HCT116 (cell line): ENCODE data around the gene RBM47. TPM values are rescaled to one million over a fixed set of nuclear protein-coding genes. Genes with fewer than 3 reads are reported as not detected.

Experiments
- ATAC-seq: fragments of 200-7000 bp; cut with Tn5 transposase; 2 replicates; pipeline ENCODE4 v1.9.1; 2020; ENCODE audit warnings: mild to moderate bottlenecking, moderate library complexity
- BruUV-seq: library from RNA; stranded (reverse); fragments of 400-500 nt; replicated peaks from 2 replicates; lab custom pipeline; 2021; lab: Mats Ljungman, UMichigan
- CTCF ChIA-PET: fragments of 300-600 bp; sonication (Branson Sonifier 250); formaldehyde crosslinking; loops from one replicate; lab custom pipeline; 2021; ENCODE audit warnings: antibody characterized with exemption; lab: Charles Lee
- POLR2A ChIA-PET: fragments of 300-600, 350-600 bp; sonication (Branson Sonifier 250); formaldehyde crosslinking; loops from one replicate; lab custom pipeline; 2021; ENCODE audit warnings: antibody characterized with exemption; lab: Charles Lee
- RAD21 ChIA-PET, 2 experiments: fragments of 300-600 bp; sonication (Branson Sonifier 250); formaldehyde crosslinking; loops; one replicate each; lab custom pipeline; 2023; ENCODE audit warnings: low total read pairs in 2 of 2; ENCODE audit not compliant: uncharacterized antibody in 2 of 2, unreplicated experiment in 2 of 2, low non-redundant PET in 1 of 2; lab: Charles Lee
- DNase-seq: peaks from one replicate; pipeline ENCODE4 v3.0.0-alpha.2; 2010; ENCODE audit warnings: low read depth, low spot score
- H2AFZ ChIP-seq: fragments of 200-600 bp; shearing (Covaris generic), sonication (generic); 2 replicates; pipeline ENCODE4 v1.6.1; 2017; ENCODE audit warnings: low read depth, mixed run types, mixed read lengths, antibody characterized with exemption, low read length; ENCODE audit not compliant: poor library complexity, severe bottlenecking
- H3K27ac ChIP-seq: 2 replicates; pipeline ENCODE4 v1.5.1; 2012; ENCODE audit warnings: low read depth, low read length
- H3K27me3 ChIP-seq: fragments of 200-600 bp; sonication (generic); 2 replicates; pipeline ENCODE4 v1.6.1; 2016; ENCODE audit warnings: mixed run types, low read length, mixed read lengths; ENCODE audit not compliant: insufficient read depth
- H3K36me3 ChIP-seq, 2 experiments: fragments of 200-500 bp in 1 of 2; fragments of 200-600 bp in 1 of 2; sonication (Bioruptor generic) in 1 of 2; sonication (generic) in 1 of 2; 2 replicates each; pipeline versions ENCODE4 v1.5.1 to v1.6.1; 2014 to 2016; ENCODE audit warnings: low read length in 2 of 2, inconsistent platforms in 1 of 2, mixed read lengths in 1 of 2, mixed run types in 1 of 2; ENCODE audit not compliant: insufficient read depth in 2 of 2, control insufficient read depth in 1 of 2
- H3K4me1 ChIP-seq, 2 experiments: fragments of 200-600 bp in 1 of 2; sonication (generic) in 1 of 2; 2 replicates each; pipeline versions ENCODE4 v1.5.1 to v1.6.1; 2012 to 2017; ENCODE audit warnings: low read length in 2 of 2, inconsistent platforms in 1 of 2, mild to moderate bottlenecking in 1 of 2, mixed read lengths in 1 of 2, mixed run types in 1 of 2, moderate library complexity in 1 of 2; ENCODE audit not compliant: insufficient read depth in 2 of 2, control insufficient read depth in 1 of 2
- H3K4me2 ChIP-seq: fragments of 200-600 bp; sonication (generic); 2 replicates; pipeline ENCODE4 v1.6.1; 2017; ENCODE audit warnings: mixed run types, low read length, mixed read lengths
- H3K4me3 ChIP-seq, 2 experiments: fragments of 200-600 bp in 1 of 2; sonication (generic) in 1 of 2; replicated peaks in 1 of 2; 2 replicates each; pipeline ENCODE4 v1.5.1; 2011 to 2016; ENCODE audit warnings: low read length in 2 of 2, control low read depth in 1 of 2, low read depth in 1 of 2, mild to moderate bottlenecking in 1 of 2, mixed read lengths in 1 of 2, mixed run types in 1 of 2
- H3K79me2 ChIP-seq: fragments of 200-600 bp; sonication (generic); 2 replicates; pipeline ENCODE4 v1.6.1; 2017; ENCODE audit warnings: mild to moderate bottlenecking, mixed run types, low read length, moderate library complexity, mixed read lengths; ENCODE audit not compliant: insufficient read depth
- H3K9ac ChIP-seq: fragments of 200-600 bp; sonication (generic); 2 replicates; pipeline ENCODE4 v1.6.1; 2016; ENCODE audit warnings: low read length, mixed read lengths
- H3K9me2 ChIP-seq: fragments of 200-600 bp; sonication (generic), shearing (Covaris generic); 2 replicates; pipeline ENCODE4 v1.6.1; 2017; ENCODE audit warnings: mixed run types, mild to moderate bottlenecking, moderate library complexity; ENCODE audit not compliant: insufficient read depth
- H3K9me3 ChIP-seq, 2 experiments: fragments of 200-500 bp in 1 of 2; fragments of 200-600 bp in 1 of 2; sonication (Bioruptor generic) in 1 of 2; sonication (generic) in 1 of 2; 2 replicates each; pipeline ENCODE4 v1.6.1; 2014 to 2017; ENCODE audit warnings: low read length in 2 of 2, mixed read lengths in 2 of 2, inconsistent platforms in 1 of 2, low read depth in 1 of 2, mild to moderate bottlenecking in 1 of 2, mixed run types in 1 of 2, moderate library complexity in 1 of 2; ENCODE audit not compliant: control insufficient read depth in 1 of 2, insufficient read depth in 1 of 2
- H4K20me1 ChIP-seq: fragments of 200-600 bp; sonication (generic), shearing (Covaris generic); 2 replicates; pipeline ENCODE4 v1.6.1; 2017; ENCODE audit warnings: mixed run types, mild to moderate bottlenecking, moderate library complexity; ENCODE audit not compliant: insufficient read depth
- CEBPB ChIP-seq: IDR thresholded peaks from 2 replicates; pipeline ENCODE4 v1.6.1; 2012; ENCODE audit warnings: low read depth
- FOSL1 ChIP-seq: IDR thresholded peaks from 2 replicates; pipeline ENCODE4 v1.6.1; 2012; ENCODE audit warnings: low read depth
- JUND ChIP-seq: IDR thresholded peaks from 2 replicates; pipeline ENCODE4 v1.6.1; 2012
- SP1 ChIP-seq: IDR thresholded peaks from 2 replicates; pipeline ENCODE4 v1.6.1; 2012; ENCODE audit warnings: low read depth
- SRF ChIP-seq: IDR thresholded peaks from 2 replicates; pipeline ENCODE4 v1.6.1; 2012; ENCODE audit warnings: low read depth
- TCF7L2 ChIP-seq: IDR thresholded peaks from 2 replicates; pipeline ENCODE4 v1.7.0; 2011; ENCODE audit warnings: borderline replicate concordance, inconsistent platforms; ENCODE audit not compliant: insufficient read depth, insufficient read length; ENCODE audit errors: extremely low read depth
- YY1 ChIP-seq: IDR thresholded peaks from 2 replicates; pipeline ENCODE4 v1.6.1; 2011; ENCODE audit warnings: low read length, low read depth, moderate library complexity, mild to moderate bottlenecking; ENCODE audit not compliant: insufficient replicate concordance; ENCODE audit errors: extremely low read depth
- ZFX ChIP-seq: fragments of 450-650 bp; IDR thresholded peaks from 2 replicates; pipeline ENCODE4 v1.6.1; 2017
- intact Hi-C: fragments of 100-400 bp; cut with micrococcal nuclease; formaldehyde crosslinking; loops from 2 replicates; pipeline ENCODE4 v1.10.0; 2022
- total RNA-seq: library from RNA; stranded (reverse); gene quantifications from one replicate; pipeline ENCODE4 v1.2.1, GENCODE V29; 2021; ENCODE audit not compliant: unreplicated experiment
- TF ChIP-seq, protein P1 (sequence below), 3 experiments: fragments of 200-600 bp in 1 of 3; sonication (generic) in 1 of 3; IDR thresholded peaks in 2 of 3; conservative IDR thresholded peaks in 1 of 3; 2 replicates each; pipeline ENCODE4 v1.5.1; 2012 to 2017; ENCODE audit warnings: low read depth in 2 of 3, low read length in 2 of 3, antibody characterized with exemption in 1 of 3, borderline replicate concordance in 1 of 3, control low read depth in 1 of 3, mild to moderate bottlenecking in 1 of 3, mixed read lengths in 1 of 3, mixed run types in 1 of 3, moderate library complexity in 1 of 3; ENCODE audit not compliant: insufficient read depth in 1 of 3
- TF ChIP-seq, protein P2 (sequence below): IDR thresholded peaks from 2 replicates; pipeline ENCODE4 v1.6.1; 2012
- TF ChIP-seq, protein P3 (sequence below): IDR thresholded peaks from 2 replicates; pipeline ENCODE4 v1.6.1; 2012; ENCODE audit warnings: low read depth

RBM47 gene
- total RNA-seq, 1 experiment from 2014 or later = 22.2 TPM

DNA sequence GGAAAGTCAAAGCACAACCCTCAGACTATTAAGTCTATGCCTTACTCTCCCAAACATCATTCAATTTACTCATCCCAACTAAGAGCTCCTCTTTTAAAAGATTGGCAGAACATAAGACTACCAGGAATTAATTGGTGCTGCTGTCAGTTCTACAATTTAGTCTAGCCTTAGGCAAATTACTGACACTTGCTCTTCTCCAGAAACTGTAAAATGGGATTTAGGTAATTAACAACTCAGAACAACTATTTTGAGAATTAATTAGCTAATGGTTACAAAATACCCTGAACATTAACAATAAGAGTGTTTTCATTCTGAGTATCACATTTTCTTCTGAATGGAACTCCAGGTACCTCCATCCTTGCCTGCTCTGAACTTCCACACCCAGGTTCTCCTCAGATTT is 36.2 kb upstream of the RBM47 start:
- TF ChIP-seq CEBPB = no peak
- TF ChIP-seq SRF = no peak
- TF ChIP-seq JUND = no peak
- TF ChIP-seq, protein P1, sequence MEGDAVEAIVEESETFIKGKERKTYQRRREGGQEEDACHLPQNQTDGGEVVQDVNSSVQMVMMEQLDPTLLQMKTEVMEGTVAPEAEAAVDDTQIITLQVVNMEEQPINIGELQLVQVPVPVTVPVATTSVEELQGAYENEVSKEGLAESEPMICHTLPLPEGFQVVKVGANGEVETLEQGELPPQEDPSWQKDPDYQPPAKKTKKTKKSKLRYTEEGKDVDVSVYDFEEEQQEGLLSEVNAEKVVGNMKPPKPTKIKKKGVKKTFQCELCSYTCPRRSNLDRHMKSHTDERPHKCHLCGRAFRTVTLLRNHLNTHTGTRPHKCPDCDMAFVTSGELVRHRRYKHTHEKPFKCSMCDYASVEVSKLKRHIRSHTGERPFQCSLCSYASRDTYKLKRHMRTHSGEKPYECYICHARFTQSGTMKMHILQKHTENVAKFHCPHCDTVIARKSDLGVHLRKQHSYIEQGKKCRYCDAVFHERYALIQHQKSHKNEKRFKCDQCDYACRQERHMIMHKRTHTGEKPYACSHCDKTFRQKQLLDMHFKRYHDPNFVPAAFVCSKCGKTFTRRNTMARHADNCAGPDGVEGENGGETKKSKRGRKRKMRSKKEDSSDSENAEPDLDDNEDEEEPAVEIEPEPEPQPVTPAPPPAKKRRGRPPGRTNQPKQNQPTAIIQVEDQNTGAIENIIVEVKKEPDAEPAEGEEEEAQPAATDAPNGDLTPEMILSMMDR (IDR thresholded peaks at IDR 0.05 in 2 of 3, conservative IDR thresholded peaks at IDR 0.05 in 1 of 3; ENCODE audit: borderline replicate concordance in 1 of 3, insufficient read depth in 1 of 3, low read depth in 2 of 3, low read length in 2 of 3) = no peak
- TF ChIP-seq YY1 = no peak
- TF ChIP-seq SP1 = no peak
- ChIA-PET POLR2A (no interaction called here), RAD21 (no interaction called here)

GRCh38 chr4:40662962-40663604 is 33.4 kb upstream of the RBM47 start:
- RAD21 ChIA-PET = no interaction called here
- no peak overlapping the region for H3K27ac ChIP-seq
- TF ChIP-seq, protein P2, sequence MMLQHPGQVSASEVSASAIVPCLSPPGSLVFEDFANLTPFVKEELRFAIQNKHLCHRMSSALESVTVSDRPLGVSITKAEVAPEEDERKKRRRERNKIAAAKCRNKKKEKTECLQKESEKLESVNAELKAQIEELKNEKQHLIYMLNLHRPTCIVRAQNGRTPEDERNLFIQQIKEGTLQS = no peak
- TF ChIP-seq TCF7L2 (no peak), ZFX (no peak), FOSL1 (no peak; the same call in 1 of the 2 replicates)
- TF ChIP-seq, protein P3, sequence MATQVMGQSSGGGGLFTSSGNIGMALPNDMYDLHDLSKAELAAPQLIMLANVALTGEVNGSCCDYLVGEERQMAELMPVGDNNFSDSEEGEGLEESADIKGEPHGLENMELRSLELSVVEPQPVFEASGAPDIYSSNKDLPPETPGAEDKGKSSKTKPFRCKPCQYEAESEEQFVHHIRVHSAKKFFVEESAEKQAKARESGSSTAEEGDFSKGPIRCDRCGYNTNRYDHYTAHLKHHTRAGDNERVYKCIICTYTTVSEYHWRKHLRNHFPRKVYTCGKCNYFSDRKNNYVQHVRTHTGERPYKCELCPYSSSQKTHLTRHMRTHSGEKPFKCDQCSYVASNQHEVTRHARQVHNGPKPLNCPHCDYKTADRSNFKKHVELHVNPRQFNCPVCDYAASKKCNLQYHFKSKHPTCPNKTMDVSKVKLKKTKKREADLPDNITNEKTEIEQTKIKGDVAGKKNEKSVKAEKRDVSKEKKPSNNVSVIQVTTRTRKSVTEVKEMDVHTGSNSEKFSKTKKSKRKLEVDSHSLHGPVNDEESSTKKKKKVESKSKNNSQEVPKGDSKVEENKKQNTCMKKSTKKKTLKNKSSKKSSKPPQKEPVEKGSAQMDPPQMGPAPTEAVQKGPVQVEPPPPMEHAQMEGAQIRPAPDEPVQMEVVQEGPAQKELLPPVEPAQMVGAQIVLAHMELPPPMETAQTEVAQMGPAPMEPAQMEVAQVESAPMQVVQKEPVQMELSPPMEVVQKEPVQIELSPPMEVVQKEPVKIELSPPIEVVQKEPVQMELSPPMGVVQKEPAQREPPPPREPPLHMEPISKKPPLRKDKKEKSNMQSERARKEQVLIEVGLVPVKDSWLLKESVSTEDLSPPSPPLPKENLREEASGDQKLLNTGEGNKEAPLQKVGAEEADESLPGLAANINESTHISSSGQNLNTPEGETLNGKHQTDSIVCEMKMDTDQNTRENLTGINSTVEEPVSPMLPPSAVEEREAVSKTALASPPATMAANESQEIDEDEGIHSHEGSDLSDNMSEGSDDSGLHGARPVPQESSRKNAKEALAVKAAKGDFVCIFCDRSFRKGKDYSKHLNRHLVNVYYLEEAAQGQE = no peak

More for the DNA sequence above, 36.2 kb upstream of the RBM47 start:
- Histone ChIP-seq H3K4me1 (peaks cover 0 to 8% of the 10 kb centered on the region in 2 experiments; a peak in 3 of 4 replicates), H3K9ac (no peak overlapping the region), H2AFZ (no peak overlapping the region), H3K9me2 (no peaks in the 10 kb centered on the region), H3K36me3 (no peaks in the 10 kb centered on the region), H3K4me2 (no peak overlapping the region), H3K79me2 (no peaks in the 10 kb centered on the region), H3K9me3 (no peaks in the 10 kb centered on the region), H3K27me3 (no peaks in the 10 kb centered on the region), H3K4me3 (no peak overlapping the region), H3K27ac (no peak overlapping the region), H4K20me1 (no peaks in the 10 kb centered on the region)
- no peak for DNase-seq
- BruUV-seq = no TSS peak
- CTCF ChIA-PET = no interaction called here
- intact Hi-C loops = no loop called here
- no peak for ATAC-seq

More at GRCh38 chr4:40662962-40663604, 33.4 kb upstream of the RBM47 start:
- no peaks in the 10 kb centered on the region for H3K36me3 ChIP-seq
- no peaks in the 10 kb centered on the region for H3K79me2 ChIP-seq
- intact Hi-C loops = no loop called here
- BruUV-seq = no TSS peak
- H3K4me2 ChIP-seq = peak overlapping the region; percentile 36
- ChIA-PET CTCF (no interaction called here), POLR2A (no interaction called here)
- no peaks in the 10 kb centered on the region for H4K20me1 ChIP-seq
- H3K4me1 ChIP-seq = peaks cover 0 to 8% of the 10 kb centered on the region in 2 experiments; a peak in 3 of 4 replicates
- H2AFZ ChIP-seq = peak overlapping the region; percentile 24
- H3K9ac ChIP-seq = no peak overlapping the region
- DNase-seq (no peak), ATAC-seq (peak; percentile 32; the same call in 1 of the 2 replicates)
- no peak overlapping the region for H3K4me3 ChIP-seq
- no peaks in the 10 kb centered on the region for H3K9me2 ChIP-seq
- no peaks in the 10 kb centered on the region for H3K9me3 ChIP-seq
- H3K27me3 ChIP-seq = no peaks in the 10 kb centered on the region
